K562 (cell line): ENCODE data around the gene PKLR. TPM values are rescaled to one million over a fixed set of nuclear protein-coding genes. Genes with fewer than 3 reads are reported as not detected.
A peak's percentile ranks its signal among the peaks of the same experiment; 100 is the strongest.

Experiments
- CHD4 ChIP-seq: fragments of 200-600 bp; sonication (generic); IDR thresholded peaks from 3 replicates; pipeline ENCODE4 v1.6.1; 2012; ENCODE audit warnings: low read depth, mild to moderate bottlenecking, mixed read lengths, low read length, inconsistent platforms; ENCODE audit not compliant: insufficient read depth, insufficient replicate concordance, poor library complexity, severe bottlenecking
- ESRRB ChIP-seq: fragments of 250-450 bp; sonication (Bioruptor Pico); IDR thresholded peaks from 2 replicates; pipeline ENCODE4 v1.5.0; 2020; ENCODE audit warnings: mild to moderate bottlenecking, moderate library complexity, borderline replicate concordance
- FOXO4 ChIP-seq: fragments of 450-650 bp; formaldehyde crosslinking; IDR thresholded peaks from 2 replicates; pipeline ENCODE4 v1.4.0; 2020; ENCODE audit warnings: mild to moderate bottlenecking, moderate library complexity
- HDAC6 ChIP-seq: IDR thresholded peaks from 2 replicates; pipeline ENCODE4 v1.6.1; 2012; ENCODE audit warnings: low read depth, mild to moderate bottlenecking, control low read depth, inconsistent platforms, low read length, moderate library complexity
- HEY1 ChIP-seq: fragments of 250-450 bp; sonication (Bioruptor Pico); IDR thresholded peaks from 2 replicates; pipeline ENCODE4 v1.5.0; 2020; ENCODE audit warnings: mild to moderate bottlenecking, moderate library complexity, borderline replicate concordance
- JUNB ChIP-seq: fragments of 450-650 bp; formaldehyde crosslinking; conservative IDR thresholded peaks from 2 replicates; pipeline ENCODE4 v1.4.0; 2020; ENCODE audit warnings: mild to moderate bottlenecking
- KLF13 ChIP-seq: fragments of 450-650 bp; IDR thresholded peaks from 2 replicates; pipeline ENCODE4 v1.6.1; 2016; ENCODE audit warnings: missing genetic modification characterization, low read depth, mild to moderate bottlenecking, missing compliant biosample characterization, moderate library complexity, borderline replicate concordance
- MAZ ChIP-seq, 2 experiments: fragments of 450-650 bp in 1 of 2; sonication (generic) in 1 of 2; formaldehyde crosslinking; IDR thresholded peaks in 1 of 2; conservative IDR thresholded peaks in 1 of 2; 2 replicates each; pipeline versions ENCODE4 v1.4.0 to v1.5.0; 2020; ENCODE audit warnings: mild to moderate bottlenecking in 1 of 2, missing genetic modification reagents in 1 of 2
- PYGO2 ChIP-seq: fragments of 450-650 bp; IDR thresholded peaks from 2 replicates; pipeline ENCODE4 v1.6.1; 2016; ENCODE audit warnings: mild to moderate bottlenecking, missing genetic modification characterization, moderate library complexity, missing compliant biosample characterization
- TFAP4 ChIP-seq: sonication (generic); formaldehyde crosslinking; IDR thresholded peaks from 2 replicates; pipeline ENCODE4 v1.8.0; 2022; ENCODE audit warnings: missing genetic modification reagents, mild to moderate bottlenecking, moderate library complexity, borderline replicate concordance
- TGIF2 ChIP-seq: sonication (generic); formaldehyde crosslinking; IDR thresholded peaks from 2 replicates; pipeline ENCODE4 v1.8.1; 2022; ENCODE audit warnings: mild to moderate bottlenecking, missing genetic modification reagents, moderate library complexity
- XRCC4 ChIP-seq: IDR thresholded peaks from one replicate; pipeline ENCODE4 v1.6.1; 2011; ENCODE audit not compliant: insufficient read depth, insufficient read length; ENCODE audit errors: extremely low read depth
- YBX1 ChIP-seq: fragments of 450-650 bp; IDR thresholded peaks from 2 replicates; pipeline ENCODE4 v1.7.1; 2016; ENCODE audit warnings: mild to moderate bottlenecking
- ZFP1 ChIP-seq: fragments of 450-650 bp; formaldehyde crosslinking; IDR thresholded peaks from 2 replicates; pipeline ENCODE4 v1.4.0; 2020; ENCODE audit warnings: mild to moderate bottlenecking, mixed read lengths
- ZNF407 ChIP-seq: fragments of 450-650 bp; IDR thresholded peaks from 2 replicates; pipeline ENCODE4 v1.6.1; 2016; ENCODE audit warnings: low read depth
- ZNF696 ChIP-seq: fragments of 250-450 bp; sonication (Bioruptor Pico); conservative IDR thresholded peaks from 2 replicates; pipeline ENCODE4 v1.4.0; 2020; ENCODE audit warnings: mild to moderate bottlenecking, moderate library complexity
- polyA plus RNA-seq, 8 experiments: library from polyadenylated mRNA; depleted of rRNA in 4 of 8; stranded (reverse) in 5 of 8; unstranded in 3 of 8; fragments of >200 nt; fragmentation: Nextera tagmentation in 2 of 8; fragmentation: Illumina TruSeq in 1 of 8; extraction: Ambion mirVana in 2 of 8; extraction: Trizol in 1 of 8; gene quantifications; 2 replicates each; pipeline versions ENCODE4 v1.2.1 to v1.2.3, GENCODE V29; 2011 to 2014; ENCODE audit warnings: inconsistent platforms in 1 of 8, missing spikeins in 1 of 8
- total RNA-seq, 7 experiments: library from RNA; depleted of rRNA in 6 of 7; stranded (reverse); fragments of >200 nt in 6 of 7; fragmentation: Illumina TruSeq in 2 of 7; extraction: Trizol in 2 of 7; gene quantifications; 2 replicates each; pipeline versions ENCODE4 v1.2.1 to v1.2.3, GENCODE V29; 2011 to 2021; ENCODE audit warnings: low replicate concordance in 1 of 7

Gene PKLR
- total and polyA plus RNA-seq, 9 of the 15 experiments (the other 6 are each of a cell fraction or from before 2014, with no cell fraction given): 10.7 to 78.4 (median 38.2) TPM

GRCh38 chr1:155261852-155262673, 39.2 kb downstream of the PKLR start, which contains the start of gene SCAMP3 (continued):
- TF ChIP-seq PYGO2: no peak
- no peak; the same call in 1 of the 2 replicates for TF ChIP-seq ZNF696
- no peak; the same call in 1 of the 2 replicates for TF ChIP-seq JUNB
- no peak for TF ChIP-seq ZNF407
- TF ChIP-seq FOXO4: peak; percentile 85; the same call in 1 of the 2 replicates
- TF ChIP-seq TFAP4: peak; percentile 82
- TF ChIP-seq HEY1 (CRISPR knock-in tag): peak; percentile 82
- no peak; the same call in 1 of the 2 replicates for TF ChIP-seq KLF13
- TF ChIP-seq CHD4: no peak
- no peak for TF ChIP-seq XRCC4
- TF ChIP-seq ESRRB (CRISPR knock-in tag): peak; percentile 82; the same call in 1 of the 2 replicates
- peak; percentile 20; the same call in 1 of the 2 replicates for TF ChIP-seq HDAC6
- peak; percentile 86; the same call in 1 of the 2 replicates for TF ChIP-seq TGIF2 (CRISPR knock-in tag)
- no peak for TF ChIP-seq YBX1
- peak; percentile 76 for TF ChIP-seq ZFP1 (CRISPR knock-in tag)
- TF ChIP-seq MAZ (CRISPR knock-in tag; conservative IDR thresholded peaks at IDR 0.05 in 1 of 2, IDR thresholded peaks at IDR 0.05 in 1 of 2): peak; percentile 48 to 88
